Smooth muscle cell (in vitro differentiated cells): Measurements from ENCODE around the gene MRPL38. TPM values are rescaled to one million over a fixed set of nuclear protein-coding genes. Genes with fewer than 3 reads are reported as not detected.

Source experiments
- DNase-seq: peaks from one replicate; lab custom pipeline; 2025; ENCODE audit not compliant: unreplicated experiment; lab: John Stamatoyannopoulos, UW
- H2AFZ ChIP-seq: fragments of 200-600 bp; sonication (generic); 2 replicates; pipeline ENCODE4 v1.6.0; 2016; ENCODE audit warnings: antibody characterized with exemption, low read depth, mild to moderate bottlenecking
- H3F3A ChIP-seq: fragments of 200-600 bp; sonication (generic); 2 replicates; pipeline ENCODE4 v1.6.0; 2017; ENCODE audit warnings: antibody characterized with exemption, low read depth
- H3K27ac ChIP-seq: fragments of 200-600 bp; sonication (generic); 2 replicates; pipeline ENCODE4 v1.5.1; 2016; ENCODE audit warnings: low read depth, mild to moderate bottlenecking
- H3K27me3 ChIP-seq: fragments of 200-600 bp; sonication (generic); 2 replicates; pipeline ENCODE4 v1.6.1; 2016; ENCODE audit warnings: low read depth, mild to moderate bottlenecking
- H3K36me3 ChIP-seq: fragments of 200-600 bp; sonication (generic); 2 replicates; pipeline ENCODE4 v1.5.1; 2016; ENCODE audit warnings: low read depth
- H3K4me1 ChIP-seq: fragments of 200-600 bp; sonication (generic); 2 replicates; pipeline ENCODE4 v1.5.1; 2016; ENCODE audit warnings: low read depth
- H3K4me2 ChIP-seq: fragments of 200-600 bp; sonication (generic); 2 replicates; pipeline ENCODE4 v1.6.0; 2016; ENCODE audit warnings: mild to moderate bottlenecking
- H3K4me3 ChIP-seq: fragments of 200-600 bp; sonication (generic); 2 replicates; pipeline ENCODE4 v1.5.1; 2016; ENCODE audit warnings: mild to moderate bottlenecking
- H3K79me2 ChIP-seq: fragments of 200-600 bp; sonication (generic); 2 replicates; pipeline ENCODE4 v1.6.0; 2016; ENCODE audit warnings: low read depth, mild to moderate bottlenecking
- H3K9ac ChIP-seq: fragments of 200-600 bp; sonication (generic); 2 replicates; pipeline ENCODE4 v1.6.0; 2016; ENCODE audit warnings: low read depth
- H3K9me3 ChIP-seq: fragments of 200-600 bp; sonication (generic); replicated peaks from 2 replicates; pipeline ENCODE4 v1.5.1; 2016; ENCODE audit warnings: low read depth
- H4K20me1 ChIP-seq: fragments of 200-600 bp; sonication (generic); 2 replicates; pipeline ENCODE4 v1.6.0; 2016; ENCODE audit warnings: low read depth
- CTCF ChIP-seq: fragments of 200-600 bp; sonication (generic); IDR thresholded peaks from 2 replicates; pipeline ENCODE4 v1.5.1; 2017; ENCODE audit warnings: borderline replicate concordance, mild to moderate bottlenecking, antibody characterized with exemption; ENCODE audit not compliant: insufficient read depth, poor library complexity, severe bottlenecking
- WGBS: methylation state at CpG from one replicate; pipeline ENCODE4 v1.1.7; 2016; ENCODE audit warnings: low lambda C conversion rate; 5-methylcytosine and 5-hydroxymethylcytosine counted together
- polyA plus RNA-seq: library from polyadenylated mRNA; unstranded; fragments of >200 nt; fragmentation: Nextera tagmentation; extraction: Ambion mirVana; gene quantifications from 2 replicates; pipeline ENCODE4 v1.2.1, GENCODE V29; 2016
- total RNA-seq: library from RNA; depleted of rRNA; stranded (reverse); fragments of >200 nt; gene quantifications from 2 replicates; pipeline ENCODE4 v1.2.3, GENCODE V29; 2014

MRPL38 gene
- total and polyA plus RNA-seq, 2 experiments from 2014 or later = 48.4 to 90.5 TPM

GRCh38 chr17:75925912-75926311 lies 21.2 kb upstream of the MRPL38 start:
- no peak overlapping the region for H2AFZ ChIP-seq
- H3K4me2 ChIP-seq = no peak overlapping the region
- no peaks in the 10 kb centered on the region for H4K20me1 ChIP-seq
- no peak overlapping the region for H3K4me3 ChIP-seq
- H3K36me3 ChIP-seq = no peaks in the 10 kb centered on the region
- H3F3A ChIP-seq = no peaks in the 10 kb centered on the region
- H3K27ac ChIP-seq = no peak overlapping the region
- H3K79me2 ChIP-seq = no peaks in the 10 kb centered on the region
- no peaks in the 10 kb centered on the region for H3K9me3 ChIP-seq
- 97% methylated on average over 15 of the region's 15 CpGs for WGBS
- no peaks in the 10 kb centered on the region for H3K4me1 ChIP-seq
- no peak for TF ChIP-seq CTCF
- H3K9ac ChIP-seq = no peak overlapping the region
- H3K27me3 ChIP-seq = no peaks in the 10 kb centered on the region
- no peak for DNase-seq

GRCh38 chr17:75925103-75925502 lies 20.4 kb upstream of the MRPL38 start:
- Histone ChIP-seq H3K4me2 (no peak overlapping the region), H3K27me3 (no peaks in the 10 kb centered on the region), H3K36me3 (no peaks in the 10 kb centered on the region), H3K9me3 (no peaks in the 10 kb centered on the region), H4K20me1 (no peaks in the 10 kb centered on the region), H3K27ac (no peak overlapping the region), H3K79me2 (no peaks in the 10 kb centered on the region), H3K9ac (no peak overlapping the region), H3F3A (no peaks in the 10 kb centered on the region), H3K4me3 (no peak overlapping the region), H3K4me1 (no peaks in the 10 kb centered on the region), H2AFZ (no peak overlapping the region)
- DNase-seq = no peak
- 96% methylated on average over 11 of the region's 11 CpGs for WGBS
- no peak for TF ChIP-seq CTCF

- Histone ChIP-seq H3F3A (no peaks in the 10 kb centered on the region), H3K4me2 (no peak overlapping the region), H2AFZ (no peak overlapping the region), H3K79me2 (no peaks in the 10 kb centered on the region), H3K27ac (no peak overlapping the region), H3K9ac (no peak overlapping the region), H3K4me3 (no peak overlapping the region), H3K9me3 (no peaks in the 10 kb centered on the region), H3K4me1 (no peaks in the 10 kb centered on the region), H3K36me3 (no peaks in the 10 kb centered on the region), H4K20me1 (no peaks in the 10 kb centered on the region), H3K27me3 (no peaks in the 10 kb centered on the region)
- TF ChIP-seq CTCF = no peak
- WGBS = 97% methylated on average over 19 of the region's 19 CpGs
- DNase-seq = no peak
These were observed 18.5 kb upstream of the MRPL38 start for GRCh38 chr17:75922963-75923874.
